Measurements from ENCODE around the gene CKS1B. TPM values are rescaled to one million over a fixed set of nuclear protein-coding genes. Genes with fewer than 3 reads are reported as not detected.

The CKS1B gene
- total and polyA plus RNA-seq, 9 of the 15 experiments (the other 6 are each of a cell fraction or from before 2014, with no cell fraction given): 215 to 1,103 (median 460) TPM

DNA sequence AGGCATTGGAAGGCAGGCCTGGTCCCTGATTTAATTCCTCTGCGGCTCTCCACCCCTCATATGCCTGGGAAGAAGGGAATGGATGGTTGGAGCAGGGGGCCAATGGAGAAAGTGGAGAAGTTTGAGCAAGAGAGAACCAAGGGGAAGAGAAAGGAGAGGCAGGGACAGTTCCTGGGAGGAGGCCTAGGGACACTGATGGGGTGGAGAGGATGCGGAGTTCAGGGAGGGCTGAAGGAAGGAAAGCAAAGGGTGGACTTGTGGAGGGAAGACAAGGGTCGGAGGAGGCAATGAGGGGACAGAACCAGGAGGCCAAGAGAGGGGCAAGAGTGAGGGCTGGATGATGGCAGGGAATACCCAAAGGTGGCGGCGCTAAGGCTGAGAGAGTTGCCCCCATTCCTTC lies 35.3 kb downstream of the CKS1B start (continued):
- TF ChIP-seq, protein P1, sequence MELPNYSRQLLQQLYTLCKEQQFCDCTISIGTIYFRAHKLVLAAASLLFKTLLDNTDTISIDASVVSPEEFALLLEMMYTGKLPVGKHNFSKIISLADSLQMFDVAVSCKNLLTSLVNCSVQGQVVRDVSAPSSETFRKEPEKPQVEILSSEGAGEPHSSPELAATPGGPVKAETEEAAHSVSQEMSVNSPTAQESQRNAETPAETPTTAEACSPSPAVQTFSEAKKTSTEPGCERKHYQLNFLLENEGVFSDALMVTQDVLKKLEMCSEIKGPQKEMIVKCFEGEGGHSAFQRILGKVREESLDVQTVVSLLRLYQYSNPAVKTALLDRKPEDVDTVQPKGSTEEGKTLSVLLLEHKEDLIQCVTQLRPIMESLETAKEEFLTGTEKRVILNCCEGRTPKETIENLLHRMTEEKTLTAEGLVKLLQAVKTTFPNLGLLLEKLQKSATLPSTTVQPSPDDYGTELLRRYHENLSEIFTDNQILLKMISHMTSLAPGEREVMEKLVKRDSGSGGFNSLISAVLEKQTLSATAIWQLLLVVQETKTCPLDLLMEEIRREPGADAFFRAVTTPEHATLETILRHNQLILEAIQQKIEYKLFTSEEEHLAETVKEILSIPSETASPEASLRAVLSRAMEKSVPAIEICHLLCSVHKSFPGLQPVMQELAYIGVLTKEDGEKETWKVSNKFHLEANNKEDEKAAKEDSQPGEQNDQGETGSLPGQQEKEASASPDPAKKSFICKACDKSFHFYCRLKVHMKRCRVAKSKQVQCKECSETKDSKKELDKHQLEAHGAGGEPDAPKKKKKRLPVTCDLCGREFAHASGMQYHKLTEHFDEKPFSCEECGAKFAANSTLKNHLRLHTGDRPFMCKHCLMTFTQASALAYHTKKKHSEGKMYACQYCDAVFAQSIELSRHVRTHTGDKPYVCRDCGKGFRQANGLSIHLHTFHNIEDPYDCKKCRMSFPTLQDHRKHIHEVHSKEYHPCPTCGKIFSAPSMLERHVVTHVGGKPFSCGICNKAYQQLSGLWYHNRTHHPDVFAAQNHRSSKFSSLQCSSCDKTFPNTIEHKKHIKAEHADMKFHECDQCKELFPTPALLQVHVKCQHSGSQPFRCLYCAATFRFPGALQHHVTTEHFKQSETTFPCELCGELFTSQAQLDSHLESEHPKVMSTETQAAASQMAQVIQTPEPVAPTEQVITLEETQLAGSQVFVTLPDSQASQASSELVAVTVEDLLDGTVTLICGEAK (IDR thresholded peaks at IDR 0.05): no peak
- TF ChIP-seq, protein P1 (CRISPR knock-in tag; IDR thresholded peaks at IDR 0.05): no peak
- no peak for TF ChIP-seq TAF1 (IDR thresholded peaks at IDR 0.05; ENCODE audit: control insufficient read depth, extremely low read depth, insufficient read depth, low read length, severe bottlenecking)
- TF ChIP-seq, protein P2, sequence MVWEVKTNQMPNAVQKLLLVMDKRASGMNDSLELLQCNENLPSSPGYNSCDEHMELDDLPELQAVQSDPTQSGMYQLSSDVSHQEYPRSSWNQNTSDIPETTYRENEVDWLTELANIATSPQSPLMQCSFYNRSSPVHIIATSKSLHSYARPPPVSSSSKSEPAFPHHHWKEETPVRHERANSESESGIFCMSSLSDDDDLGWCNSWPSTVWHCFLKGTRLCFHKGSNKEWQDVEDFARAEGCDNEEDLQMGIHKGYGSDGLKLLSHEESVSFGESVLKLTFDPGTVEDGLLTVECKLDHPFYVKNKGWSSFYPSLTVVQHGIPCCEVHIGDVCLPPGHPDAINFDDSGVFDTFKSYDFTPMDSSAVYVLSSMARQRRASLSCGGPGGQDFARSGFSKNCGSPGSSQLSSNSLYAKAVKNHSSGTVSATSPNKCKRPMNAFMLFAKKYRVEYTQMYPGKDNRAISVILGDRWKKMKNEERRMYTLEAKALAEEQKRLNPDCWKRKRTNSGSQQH (CRISPR knock-in tag; IDR thresholded peaks at IDR 0.05): 0 out of 2 replicates have a peak, but pooled peaks have one; percentile 18
